ENCODE data around the gene MYL9.

The MYL9 gene

GRCh38 chr20:36497856-36498255 lies 43.5 kb upstream of the MYL9 start:
- TF ChIP-seq, protein P1, sequence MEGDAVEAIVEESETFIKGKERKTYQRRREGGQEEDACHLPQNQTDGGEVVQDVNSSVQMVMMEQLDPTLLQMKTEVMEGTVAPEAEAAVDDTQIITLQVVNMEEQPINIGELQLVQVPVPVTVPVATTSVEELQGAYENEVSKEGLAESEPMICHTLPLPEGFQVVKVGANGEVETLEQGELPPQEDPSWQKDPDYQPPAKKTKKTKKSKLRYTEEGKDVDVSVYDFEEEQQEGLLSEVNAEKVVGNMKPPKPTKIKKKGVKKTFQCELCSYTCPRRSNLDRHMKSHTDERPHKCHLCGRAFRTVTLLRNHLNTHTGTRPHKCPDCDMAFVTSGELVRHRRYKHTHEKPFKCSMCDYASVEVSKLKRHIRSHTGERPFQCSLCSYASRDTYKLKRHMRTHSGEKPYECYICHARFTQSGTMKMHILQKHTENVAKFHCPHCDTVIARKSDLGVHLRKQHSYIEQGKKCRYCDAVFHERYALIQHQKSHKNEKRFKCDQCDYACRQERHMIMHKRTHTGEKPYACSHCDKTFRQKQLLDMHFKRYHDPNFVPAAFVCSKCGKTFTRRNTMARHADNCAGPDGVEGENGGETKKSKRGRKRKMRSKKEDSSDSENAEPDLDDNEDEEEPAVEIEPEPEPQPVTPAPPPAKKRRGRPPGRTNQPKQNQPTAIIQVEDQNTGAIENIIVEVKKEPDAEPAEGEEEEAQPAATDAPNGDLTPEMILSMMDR (IDR thresholded peaks at IDR 0.05; ENCODE audit: low read depth, low read length) = no peak
- Histone ChIP-seq H3K27ac (no peak overlapping the region), H3K9me3 (ENCODE audit: severe bottlenecking) (no peaks in the 10 kb centered on the region)

DNA sequence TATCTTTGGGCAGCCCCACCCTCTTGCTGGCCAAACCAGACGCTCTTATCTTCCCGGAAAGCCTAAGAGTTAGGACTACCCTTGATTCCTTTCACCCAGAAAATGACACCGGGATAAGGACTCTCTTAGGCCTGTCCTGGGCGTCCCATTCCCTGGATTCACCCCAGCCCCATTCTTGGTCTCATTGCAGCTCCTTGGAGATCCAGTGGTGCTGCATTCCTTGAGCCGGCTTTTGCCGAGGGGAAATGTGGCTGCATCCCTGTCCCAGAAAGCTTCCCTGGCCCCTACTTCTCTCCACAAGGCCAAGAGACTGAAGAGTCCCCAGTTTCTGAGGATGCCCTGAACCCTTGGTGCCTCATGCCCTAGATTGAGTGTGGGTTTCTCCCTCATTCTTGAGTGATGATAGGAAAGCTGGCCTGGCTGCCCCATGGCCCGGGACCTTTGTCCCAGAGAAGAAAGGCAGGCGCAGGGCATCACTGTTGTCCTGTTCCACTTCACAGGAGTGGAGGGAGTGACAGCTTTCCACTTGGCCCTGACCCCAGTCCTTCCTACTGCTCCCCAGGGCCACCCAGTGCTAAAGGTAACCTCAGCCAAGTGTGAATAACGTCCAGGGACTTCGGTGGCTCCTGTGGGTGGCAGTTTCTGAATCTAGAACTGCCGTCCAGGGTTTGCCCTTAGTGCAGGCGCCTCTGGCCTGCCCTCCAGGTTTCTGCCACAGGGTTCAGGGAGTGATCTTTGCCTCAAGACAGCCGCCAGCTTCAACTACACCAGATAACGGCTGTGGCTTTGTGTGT lies 42.7 kb upstream of the MYL9 start:
- TF ChIP-seq, protein P1 (IDR thresholded peaks at IDR 0.05; ENCODE audit: low read depth, low read length) = no peak
- Histone ChIP-seq H3K36me3 (peaks cover 35% of the 10 kb centered on the region), H3K27ac (no peak overlapping the region), H3K27me3 (ENCODE audit: insufficient read depth, low read depth, severe bottlenecking) (no peaks in the 10 kb centered on the region), H3K4me3 (ENCODE audit: low read depth, low read length) (no peak overlapping the region), H3K9me3 (ENCODE audit: severe bottlenecking) (no peaks in the 10 kb centered on the region)
- no peak for DNase-seq

More at GRCh38 chr20:36497856-36498255, 43.5 kb upstream of the MYL9 start:
- Histone ChIP-seq H3K4me3 (ENCODE audit: low read depth, low read length) (no peak overlapping the region), H3K27me3 (ENCODE audit: insufficient read depth, low read depth, severe bottlenecking) (no peaks in the 10 kb centered on the region), H3K36me3 (peaks cover 35% of the 10 kb centered on the region)
- DNase-seq = no peak

DNA sequence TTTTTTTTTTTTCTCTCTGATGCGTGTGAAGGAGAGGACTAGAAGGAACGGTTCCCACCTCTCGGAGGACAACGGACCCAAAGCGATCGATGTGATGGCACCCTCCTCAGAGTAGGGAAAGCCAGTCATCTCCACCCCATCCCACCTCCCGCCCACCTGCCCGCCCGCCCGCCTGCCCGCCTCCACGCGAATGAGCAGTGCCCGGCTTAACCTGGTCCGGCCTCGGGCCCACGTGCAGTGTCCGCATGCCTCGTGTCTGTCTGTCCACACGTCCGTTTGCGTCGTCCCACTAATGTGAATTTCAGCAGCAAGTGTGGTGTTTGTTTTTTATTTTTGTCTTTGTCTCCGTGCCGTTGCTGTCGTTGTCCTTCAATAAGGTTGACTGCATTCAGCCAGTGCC lies 42.1 kb upstream of the MYL9 start:
- DNase-seq = no peak
- no peak overlapping the region for H3K4me3 ChIP-seq (ENCODE audit: low read depth, low read length)
- H3K9me3 ChIP-seq (ENCODE audit: severe bottlenecking) = no peaks in the 10 kb centered on the region
- H3K36me3 ChIP-seq = peaks cover 39% of the 10 kb centered on the region
- no peaks in the 10 kb centered on the region for H3K27me3 ChIP-seq (ENCODE audit: insufficient read depth, low read depth, severe bottlenecking)
- H3K27ac ChIP-seq = no peak overlapping the region
- TF ChIP-seq, protein P1 (IDR thresholded peaks at IDR 0.05; ENCODE audit: low read depth, low read length) = no peak

- no peak overlapping the region for H3K27ac ChIP-seq
- peaks cover 43% of the 10 kb centered on the region for H3K36me3 ChIP-seq
- TF ChIP-seq, protein P1 (IDR thresholded peaks at IDR 0.05; ENCODE audit: low read depth, low read length) = no peak
- no peak for DNase-seq
- H3K9me3 ChIP-seq (ENCODE audit: severe bottlenecking) = no peaks in the 10 kb centered on the region
- no peaks in the 10 kb centered on the region for H3K27me3 ChIP-seq (ENCODE audit: insufficient read depth, low read depth, severe bottlenecking)
- H3K4me3 ChIP-seq (ENCODE audit: low read depth, low read length) = no peak overlapping the region
Observed at GRCh38 chr20:36499723-36500501, 41.4 kb upstream of the MYL9 start.

GRCh38 chr20:36501367-36502006 lies 39.8 kb upstream of the MYL9 start:
- peaks cover 43% of the 10 kb centered on the region for H3K36me3 ChIP-seq
- TF ChIP-seq, protein P1 (IDR thresholded peaks at IDR 0.05; ENCODE audit: low read depth, low read length) = no peak
- H3K9me3 ChIP-seq (ENCODE audit: severe bottlenecking) = no peaks in the 10 kb centered on the region
- no peak overlapping the region for H3K4me3 ChIP-seq (ENCODE audit: low read depth, low read length)
- H3K27ac ChIP-seq = no peak overlapping the region
- no peaks in the 10 kb centered on the region for H3K27me3 ChIP-seq (ENCODE audit: insufficient read depth, low read depth, severe bottlenecking)
- no peak for DNase-seq

Measured in WERI-Rb-1 (cell line).